CD4-positive, alpha-beta T cell treated with Interleukin-4 for 1 hour (primary cell): ENCODE results near the gene SLC45A1.

Experiments used
- DNase-seq, 2 donors: peaks; one replicate each; pipeline ENCODE4 v3.0.0-alpha.2; 2020 to 2022

Gene SLC45A1

GRCh38 chr1:8356256-8357209 is 38.6 kb downstream of the SLC45A1 start:
- DNase-seq, result no peak

DNA sequence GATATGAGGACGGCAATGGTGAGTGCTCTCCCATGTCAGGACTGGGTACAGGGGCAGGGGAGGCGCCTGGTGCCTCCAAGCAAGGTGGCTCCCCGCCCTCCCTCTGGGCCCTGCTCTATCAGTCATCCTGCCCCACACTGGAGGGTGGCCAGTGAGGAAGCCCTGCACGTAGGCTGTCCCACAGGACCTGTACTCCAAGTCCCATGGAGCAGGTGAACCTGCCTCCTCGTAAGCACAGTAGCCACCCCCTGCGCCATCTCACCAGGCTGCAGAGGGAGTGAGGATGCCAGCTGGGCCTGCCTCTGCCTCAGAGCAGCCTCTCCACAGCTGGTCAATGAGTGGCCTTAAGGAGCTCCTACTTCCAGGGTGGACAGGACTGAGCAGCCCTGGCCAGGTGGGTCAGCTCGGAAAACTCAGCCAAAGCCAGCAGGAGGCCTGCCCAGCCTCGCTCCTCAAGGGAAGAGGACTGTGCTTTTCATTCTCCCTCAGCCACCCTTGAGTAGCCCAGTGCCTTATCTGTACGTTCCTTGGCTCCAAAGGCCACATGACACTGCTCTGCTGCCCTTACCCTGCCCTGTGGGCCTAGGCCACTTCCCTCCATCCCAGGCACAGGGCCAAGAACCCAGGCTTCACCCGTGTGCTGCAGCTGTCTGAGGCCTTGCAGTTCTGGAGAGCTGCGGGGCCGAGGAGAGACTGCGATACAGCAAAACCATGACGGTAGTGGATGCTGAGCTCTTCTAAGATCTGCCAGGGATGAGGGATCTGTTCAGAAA is 39.6 kb downstream of the SLC45A1 start:
- DNase-seq, result no peak

GRCh38 chr1:8358241-8358896 is 40.5 kb downstream of the SLC45A1 start:
- no peak for DNase-seq

DNA sequence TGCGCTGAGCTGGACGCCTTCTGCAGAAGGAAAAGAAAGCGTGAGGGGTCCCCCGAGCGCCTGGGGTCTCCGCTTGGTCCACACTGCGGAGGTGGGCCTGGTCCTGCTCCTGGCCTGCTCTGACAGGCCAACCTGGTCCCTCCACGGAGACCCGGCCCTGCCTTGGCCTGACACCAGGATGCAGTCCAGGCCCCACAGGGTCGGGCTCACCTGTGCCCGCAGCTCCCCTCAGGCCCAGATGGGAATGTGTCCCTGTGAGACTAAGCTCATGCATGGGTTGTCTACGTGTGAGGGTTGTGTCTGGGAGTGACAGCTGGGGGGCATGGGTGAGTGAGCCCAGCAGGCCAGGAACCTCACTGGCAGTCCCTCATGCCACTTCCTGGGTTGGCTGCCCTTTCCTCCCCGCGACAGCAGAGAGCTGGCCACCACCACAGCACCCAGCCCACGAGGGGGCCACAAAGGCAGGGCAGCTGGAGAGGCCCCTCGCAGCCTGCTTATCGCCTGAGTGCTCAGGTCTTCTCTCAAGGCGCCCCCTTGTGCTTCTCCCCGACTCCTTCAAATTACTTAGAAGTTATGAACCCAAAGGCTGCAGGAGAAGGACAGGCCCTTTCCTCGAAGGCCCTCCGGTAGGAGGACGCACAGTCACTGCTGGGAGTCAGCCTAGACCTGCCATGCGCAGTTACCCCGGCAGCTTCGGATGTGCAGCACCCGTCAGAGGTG is 41.1 kb downstream of the SLC45A1 start:
- DNase-seq, result no peak

GRCh38 chr1:8359617-8360481 is 41.9 kb downstream of the SLC45A1 start:
- no peak for DNase-seq

- DNase-seq, result no peak
These were observed 42.7 kb downstream of the SLC45A1 start for GRCh38 chr1:8360493-8361197.

- DNase-seq, result no peak
These were observed 43.4 kb downstream of the SLC45A1 start for GRCh38 chr1:8361198-8361849.

DNA sequence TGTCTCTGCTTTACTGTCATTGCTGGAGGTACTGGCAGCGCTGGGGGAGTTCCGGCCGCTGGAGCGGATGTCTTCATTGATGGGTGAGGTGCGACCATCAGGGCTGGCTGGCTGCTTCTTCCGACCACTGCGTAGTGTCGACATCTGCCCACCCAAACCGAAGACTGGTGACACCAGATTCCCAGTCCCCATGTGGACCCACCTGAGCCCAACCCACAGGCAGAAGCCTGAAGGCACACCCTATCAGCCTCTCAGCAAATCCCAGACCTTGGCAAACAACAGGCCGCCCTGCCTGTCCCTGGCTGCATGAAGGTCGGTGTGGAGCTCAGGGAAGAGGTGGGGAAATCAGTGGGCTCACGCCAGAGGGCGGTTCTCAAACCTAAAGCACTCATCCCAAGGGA is 44.8 kb downstream of the SLC45A1 start:
- no peak for DNase-seq

DNA sequence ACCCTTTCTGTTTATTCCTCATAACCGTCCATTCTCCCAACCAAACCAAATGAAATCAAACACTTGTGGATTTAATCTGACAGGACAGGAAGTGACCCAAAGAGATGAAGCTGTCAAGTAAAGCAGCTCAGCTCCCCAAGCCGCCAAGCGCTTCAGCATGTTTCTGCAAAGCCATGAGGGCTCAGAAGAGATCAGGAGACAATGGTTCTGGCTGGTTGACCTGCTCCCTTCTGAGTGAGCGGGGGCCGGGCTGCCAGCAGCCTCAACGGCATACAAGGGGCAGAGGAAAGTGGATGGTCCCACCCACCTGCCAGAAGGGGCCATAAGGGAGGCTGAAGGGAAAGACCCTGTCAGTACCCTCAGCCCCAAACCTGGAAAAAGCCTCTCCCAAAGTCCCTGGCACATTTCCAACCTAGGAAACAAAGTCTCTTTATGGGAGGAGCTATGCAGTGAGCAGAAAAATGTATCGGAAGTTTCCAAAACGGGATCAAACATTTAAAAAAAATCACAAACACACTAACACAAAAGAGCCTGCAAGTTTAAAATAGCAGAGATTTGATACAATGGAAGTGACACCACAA is 45.4 kb downstream of the SLC45A1 start:
- DNase-seq, result no peak

GRCh38 chr1:8363767-8364301 is 45.9 kb downstream of the SLC45A1 start:
- DNase-seq, result no peak

DNA sequence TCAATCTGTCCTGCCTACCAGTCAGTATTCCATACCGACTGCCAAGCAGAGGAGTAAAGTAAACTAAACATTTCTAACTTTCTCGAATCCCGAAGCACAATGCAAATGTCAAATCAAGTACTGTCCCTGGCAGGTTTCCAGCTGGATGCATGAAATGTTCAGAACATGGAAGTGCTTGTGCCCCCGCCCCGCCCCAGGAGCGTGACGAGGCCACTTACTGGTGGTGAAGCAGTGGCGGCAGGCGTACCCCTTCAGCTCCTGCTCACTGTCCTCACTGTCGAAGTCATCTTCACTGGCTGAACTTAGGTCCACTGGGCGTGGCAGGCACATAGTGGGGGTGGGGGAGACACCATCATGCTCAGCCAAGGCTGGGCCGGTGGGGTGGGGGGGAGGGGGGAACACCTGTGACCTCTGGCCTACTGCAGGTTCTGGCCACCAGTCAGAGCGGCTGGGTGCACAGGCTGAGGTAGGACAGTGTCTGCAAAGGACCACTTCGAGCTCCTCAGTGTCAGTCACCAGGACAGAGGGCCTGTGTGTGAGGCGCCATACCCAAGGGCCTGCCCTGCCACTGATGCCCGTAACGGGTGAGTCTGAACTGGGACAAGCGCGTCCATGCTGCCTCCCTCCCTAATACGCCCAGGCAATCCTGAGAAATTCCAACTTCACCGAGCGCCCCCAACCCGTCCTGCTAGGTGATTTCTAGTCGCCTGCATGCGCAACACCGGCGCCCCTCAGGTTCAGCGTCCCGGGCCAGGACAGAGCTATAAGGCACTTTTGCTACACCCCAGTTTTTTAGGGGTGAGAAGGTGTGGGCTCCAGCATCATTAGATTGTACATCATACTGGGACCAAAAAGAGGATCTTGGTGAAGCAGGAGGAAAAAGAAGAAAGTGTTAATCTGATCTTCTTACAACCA is 46.9 kb downstream of the SLC45A1 start:
- DNase-seq, result no peak

DNA sequence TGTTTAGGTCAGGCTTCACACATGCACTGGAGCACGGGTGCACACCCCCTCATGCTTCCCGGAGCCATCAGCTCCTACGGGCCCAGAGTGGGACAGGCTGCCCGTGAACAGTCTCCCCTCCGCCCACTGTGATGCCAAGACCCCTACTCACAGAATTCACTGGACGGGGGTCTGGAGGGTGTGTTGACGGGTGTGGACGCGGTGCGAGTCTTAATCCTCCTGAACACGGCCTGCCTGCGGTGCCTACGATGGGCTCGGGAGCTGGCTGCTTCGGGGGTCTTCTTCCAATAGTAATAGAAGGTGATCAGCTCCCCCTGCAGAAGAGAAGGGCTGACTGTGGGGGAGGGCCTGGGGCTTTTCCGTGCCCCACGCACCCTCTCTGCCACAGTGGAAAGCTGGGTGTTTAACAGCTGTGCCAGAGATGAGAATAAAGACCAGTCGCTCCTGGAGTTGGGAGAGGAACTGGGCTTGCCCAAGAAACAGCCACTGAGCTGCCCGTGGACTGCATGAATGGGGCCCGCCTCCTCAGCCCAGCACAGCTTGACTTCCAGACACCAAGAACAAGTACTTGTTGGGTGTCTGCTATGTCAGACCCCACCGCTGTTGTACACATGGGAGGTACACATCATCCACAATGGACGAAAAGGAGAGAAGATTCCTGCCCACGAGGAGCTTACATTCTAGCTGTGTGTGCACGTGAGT is 47.9 kb downstream of the SLC45A1 start:
- no peak for DNase-seq

- DNase-seq, result no peak
These were observed 49.8 kb downstream of the SLC45A1 start for GRCh38 chr1:8367571-8368194.

DNA sequence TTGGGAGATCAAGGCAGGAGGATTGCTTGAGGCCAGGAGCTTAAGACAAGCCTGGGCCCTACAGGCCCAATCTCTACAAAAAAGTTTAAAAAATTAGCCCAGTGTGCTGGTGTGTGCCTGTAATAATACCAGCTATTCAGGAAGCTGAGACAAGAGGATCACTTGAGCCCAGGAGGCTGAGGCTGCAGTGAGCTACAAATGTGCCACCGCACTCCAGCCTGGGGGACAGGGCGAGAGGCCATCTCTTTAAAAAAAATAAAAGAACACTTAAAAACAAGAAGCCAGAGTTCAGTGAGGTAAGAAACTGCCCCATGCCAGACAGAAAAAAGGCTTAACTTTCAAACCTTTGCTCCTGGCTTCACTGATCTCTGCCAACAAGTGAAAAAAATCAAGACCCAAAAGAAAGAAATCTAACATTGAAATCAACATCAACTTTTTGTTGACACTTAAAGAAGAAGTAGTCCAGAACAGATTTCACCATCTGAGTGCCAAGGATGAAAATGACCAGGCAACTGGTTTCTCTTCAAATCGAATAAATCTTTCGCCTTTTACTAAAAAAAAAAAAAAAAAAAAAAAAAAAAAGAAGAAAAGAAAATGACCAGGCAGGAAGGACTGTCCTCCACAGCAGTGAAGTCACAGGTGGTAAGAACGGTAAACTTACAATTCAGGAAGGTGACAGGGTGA is 51.2 kb downstream of the SLC45A1 start:
- DNase-seq, result no peak

DNA sequence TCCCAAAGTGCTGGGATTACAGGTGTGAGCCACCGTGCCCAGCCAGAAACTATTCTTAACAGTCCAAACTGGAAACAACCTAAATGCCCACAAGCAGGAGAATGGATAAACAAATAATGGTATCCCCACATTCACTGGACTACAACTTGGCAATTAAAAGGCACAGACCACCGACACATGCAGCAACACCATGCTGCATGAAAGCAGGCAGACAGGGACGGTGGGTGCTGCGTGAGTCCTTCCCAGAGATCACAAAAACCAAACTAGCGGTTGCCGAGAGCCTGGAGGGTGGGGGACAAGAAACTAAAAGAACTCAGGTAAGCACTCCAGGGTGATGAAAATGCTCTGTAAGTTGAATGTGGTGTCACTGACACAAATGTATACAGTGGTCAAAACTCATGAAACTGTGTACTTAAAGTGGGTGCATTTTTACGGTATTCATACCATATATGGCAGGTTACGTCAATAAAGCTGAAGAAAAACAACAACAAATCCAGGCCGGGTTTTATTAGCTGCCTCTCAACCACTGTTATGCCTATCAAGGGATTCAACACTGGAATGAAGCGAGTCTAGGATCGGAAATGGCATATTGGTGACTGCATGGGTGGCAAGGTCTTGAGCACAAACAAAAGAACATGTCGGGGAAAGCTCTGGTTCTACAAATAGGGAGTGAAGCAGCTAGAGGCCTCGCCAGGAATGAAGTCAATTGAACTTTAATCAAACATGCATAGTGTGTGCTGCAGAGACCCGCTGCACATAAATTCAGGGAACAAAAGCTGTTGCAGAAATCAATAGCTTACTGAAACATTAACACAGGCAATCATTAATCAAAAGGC is 52.4 kb downstream of the SLC45A1 start:
- DNase-seq, result no peak

DNA sequence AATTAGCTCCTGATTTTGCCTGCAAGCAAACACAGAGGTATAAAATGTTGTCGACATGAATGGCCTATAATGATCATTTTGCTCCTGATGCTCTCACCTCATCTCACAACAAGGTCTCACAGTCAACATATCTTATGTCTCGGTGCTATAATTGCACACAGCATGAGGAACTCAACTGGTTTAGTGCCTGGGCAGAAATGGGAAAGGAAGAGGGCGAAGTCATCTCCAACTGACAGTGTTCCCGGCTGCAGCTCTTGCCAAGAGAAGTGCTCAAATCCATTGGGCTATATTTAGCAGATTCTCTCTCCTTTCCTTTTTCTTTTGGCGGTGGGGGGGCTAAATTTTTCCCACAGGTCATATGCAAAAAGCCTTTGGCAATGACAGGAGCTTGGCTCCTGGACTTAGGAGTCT is 53.0 kb downstream of the SLC45A1 start:
- DNase-seq, result no peak
